Dedifferentiated amniotic fluid mesenchymal stem cell (primary cell): ENCODE measurements around the gene MYF6.

Experiments used
- DNase-seq: peaks from one replicate; pipeline ENCODE4 v3.0.0-alpha.2; 2016; ENCODE audit errors: extremely low spot score

The MYF6 gene

DNA sequence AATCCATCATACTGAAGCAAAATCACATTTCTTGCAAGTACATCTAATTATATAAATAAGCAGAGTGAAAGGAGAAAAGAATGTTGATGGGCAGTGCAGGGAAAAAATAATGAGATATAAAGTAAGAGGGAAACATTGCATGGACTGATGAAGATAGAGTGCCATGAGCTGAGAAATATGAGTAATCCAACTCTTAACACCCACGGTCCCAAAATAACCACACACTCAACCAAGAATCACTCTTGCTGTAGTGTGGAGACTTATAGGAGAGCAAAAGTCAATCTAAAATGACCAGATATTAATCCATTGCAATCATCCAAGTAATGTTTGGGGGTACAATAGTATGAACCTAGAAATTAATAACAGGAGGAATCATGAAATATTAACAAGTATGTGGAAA lies 49.4 kb downstream of the MYF6 start:
- DNase-seq, result no peak
